GM12801 (cell line): ENCODE data around the gene ATF5.

Experiments used
- TF ChIP-seq, protein P1 (sequence below): IDR thresholded peaks from one replicate; pipeline ENCODE4 v1.5.1; 2011; ENCODE audit warnings: control low read depth; ENCODE audit not compliant: insufficient read length; ENCODE audit errors: extremely low read depth

The ATF5 gene

DNA sequence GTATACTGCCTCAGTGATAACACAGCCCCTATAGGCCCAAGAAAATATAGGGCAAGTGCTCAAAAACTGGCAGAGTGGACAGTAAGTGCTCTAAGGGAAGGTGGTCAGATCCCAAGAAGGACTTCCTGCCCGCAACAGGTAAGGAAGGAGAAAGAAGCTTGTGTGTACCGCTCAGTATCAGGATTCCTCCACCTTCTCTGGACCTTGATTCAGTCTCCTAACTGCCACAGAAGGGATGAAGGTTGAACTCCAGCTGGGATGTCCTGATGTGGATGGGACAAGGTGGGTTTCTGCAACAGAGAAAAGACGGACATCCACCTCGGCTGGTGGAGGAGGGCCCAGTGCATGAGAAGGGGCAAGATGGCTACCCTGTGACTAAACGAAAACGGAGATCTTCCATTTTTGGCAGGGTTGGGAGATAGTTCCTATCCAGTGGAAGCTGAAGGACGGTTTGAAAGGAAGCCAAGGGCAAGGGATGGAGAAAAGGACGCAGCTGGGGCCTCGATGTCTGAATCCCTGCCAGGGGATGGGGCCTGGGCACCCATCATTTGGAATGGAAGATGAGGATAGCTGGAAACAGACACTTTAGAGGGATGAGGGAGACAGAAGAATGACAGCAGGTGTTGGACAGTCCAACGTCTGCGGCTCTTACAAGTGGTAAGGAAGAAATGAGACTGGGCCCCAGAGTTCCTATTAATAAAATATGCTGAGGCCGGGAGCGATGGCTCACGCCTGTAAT lies 1.3 kb upstream of the ATF5 start:
- TF ChIP-seq, protein P1, sequence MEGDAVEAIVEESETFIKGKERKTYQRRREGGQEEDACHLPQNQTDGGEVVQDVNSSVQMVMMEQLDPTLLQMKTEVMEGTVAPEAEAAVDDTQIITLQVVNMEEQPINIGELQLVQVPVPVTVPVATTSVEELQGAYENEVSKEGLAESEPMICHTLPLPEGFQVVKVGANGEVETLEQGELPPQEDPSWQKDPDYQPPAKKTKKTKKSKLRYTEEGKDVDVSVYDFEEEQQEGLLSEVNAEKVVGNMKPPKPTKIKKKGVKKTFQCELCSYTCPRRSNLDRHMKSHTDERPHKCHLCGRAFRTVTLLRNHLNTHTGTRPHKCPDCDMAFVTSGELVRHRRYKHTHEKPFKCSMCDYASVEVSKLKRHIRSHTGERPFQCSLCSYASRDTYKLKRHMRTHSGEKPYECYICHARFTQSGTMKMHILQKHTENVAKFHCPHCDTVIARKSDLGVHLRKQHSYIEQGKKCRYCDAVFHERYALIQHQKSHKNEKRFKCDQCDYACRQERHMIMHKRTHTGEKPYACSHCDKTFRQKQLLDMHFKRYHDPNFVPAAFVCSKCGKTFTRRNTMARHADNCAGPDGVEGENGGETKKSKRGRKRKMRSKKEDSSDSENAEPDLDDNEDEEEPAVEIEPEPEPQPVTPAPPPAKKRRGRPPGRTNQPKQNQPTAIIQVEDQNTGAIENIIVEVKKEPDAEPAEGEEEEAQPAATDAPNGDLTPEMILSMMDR, result no peak

DNA sequence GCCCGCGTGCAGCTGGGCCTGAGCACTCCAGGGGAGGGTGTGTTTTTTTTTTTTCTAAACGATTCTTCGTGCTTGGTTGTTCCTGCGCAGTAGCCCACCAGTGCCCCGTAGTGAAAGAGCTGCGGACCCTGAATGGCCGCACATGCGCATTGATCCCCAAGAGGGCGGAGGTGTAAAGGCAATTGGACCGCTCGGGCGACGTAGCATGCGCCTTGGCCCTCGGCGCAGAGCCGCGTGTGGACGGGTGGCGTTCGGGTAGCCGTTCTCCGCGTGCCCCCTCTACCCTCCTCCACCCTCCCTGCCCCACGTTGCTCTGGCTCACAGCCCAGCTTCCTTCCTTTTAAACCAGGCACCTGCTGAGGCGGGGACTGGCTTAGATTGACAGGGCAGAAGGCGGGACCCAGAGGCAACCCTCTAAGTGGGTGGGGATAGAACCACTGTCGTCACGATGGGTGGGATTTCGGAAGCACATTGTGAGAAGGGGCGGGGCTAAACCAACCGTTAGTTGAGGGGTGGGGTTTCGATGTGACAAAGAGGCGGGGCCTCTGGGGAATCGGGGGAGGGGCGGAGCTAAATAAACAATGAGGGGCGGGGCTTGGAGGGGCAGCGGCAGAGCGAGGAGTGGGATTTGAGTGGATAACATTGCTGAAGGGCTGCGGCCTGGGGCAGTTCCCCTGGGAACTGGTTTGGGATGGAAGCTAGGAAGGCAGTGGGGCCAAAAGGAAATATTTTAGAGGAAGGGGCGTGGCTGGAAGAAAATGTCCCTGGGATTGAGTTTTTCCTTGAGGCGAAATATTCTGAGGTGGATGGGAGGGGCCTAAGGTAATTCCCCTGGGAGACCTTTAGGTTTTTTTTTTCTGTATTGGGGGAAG lies 842 bp downstream of the ATF5 start:
- TF ChIP-seq, protein P1, result no peak

- TF ChIP-seq, protein P1, result no peak
Measured at GRCh38 chr19:49930483-49931011, 1.5 kb downstream of the ATF5 start.

DNA sequence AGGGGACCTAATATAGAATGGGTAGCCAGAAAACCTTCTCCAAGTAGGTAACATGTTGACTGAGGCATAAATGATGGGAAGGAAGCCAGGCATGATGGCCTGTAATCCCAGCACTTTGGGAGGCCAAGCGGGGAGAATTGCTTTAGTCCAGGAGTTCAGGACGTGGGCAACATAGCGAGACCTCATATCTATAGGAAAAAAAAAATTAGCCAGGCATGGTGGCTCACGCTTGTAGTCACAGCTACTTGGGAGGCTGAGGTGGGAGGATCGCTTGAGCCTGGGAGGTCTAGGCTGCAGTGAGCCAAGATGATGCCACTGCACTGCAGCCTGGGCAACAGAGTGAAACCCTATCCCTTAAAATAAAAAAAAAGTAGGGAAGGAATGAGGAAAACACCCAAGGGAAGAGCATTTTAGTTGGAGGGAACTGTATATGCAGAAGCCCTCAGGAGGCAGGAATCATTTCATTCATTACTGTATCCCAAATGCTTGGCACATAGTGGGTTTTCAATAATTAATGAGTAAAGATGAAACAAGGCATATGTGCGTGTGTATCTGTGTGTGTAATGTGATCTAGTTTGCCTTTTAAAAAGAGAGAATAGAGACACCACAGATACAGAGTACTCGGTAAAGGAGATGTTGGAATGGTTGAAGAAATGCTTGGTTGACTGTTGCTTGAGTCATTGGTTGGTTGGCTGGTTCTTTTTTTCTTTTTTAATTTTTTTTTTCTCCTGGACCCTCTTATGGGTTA lies 2.5 kb downstream of the ATF5 start:
- TF ChIP-seq, protein P1, result no peak

DNA sequence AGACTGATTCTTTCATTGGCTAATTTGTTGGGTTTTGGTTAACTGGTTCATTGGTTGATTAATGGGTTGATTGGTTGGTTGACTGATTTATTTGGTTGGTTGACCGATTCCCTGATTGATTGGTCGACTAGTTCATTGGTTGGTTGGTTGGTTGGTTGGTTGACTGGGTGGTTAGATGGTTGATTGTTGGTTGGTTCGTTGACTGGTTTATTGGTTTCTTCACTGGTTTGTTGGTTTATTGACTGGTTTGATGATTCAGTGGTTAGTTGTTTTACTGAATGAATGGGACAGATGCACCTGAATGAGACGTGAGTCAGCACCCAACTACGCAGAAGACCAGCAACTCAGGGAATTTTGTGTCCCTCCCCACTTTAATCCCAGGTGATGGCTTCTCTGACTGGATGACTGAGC lies 3.0 kb downstream of the ATF5 start:
- TF ChIP-seq, protein P1, result no peak

- TF ChIP-seq, protein P1, result no peak
Measured at GRCh38 chr19:49932731-49933131, 3.7 kb downstream of the ATF5 start.

- TF ChIP-seq, protein P1, result no peak
Measured at GRCh38 chr19:49933643-49934042, 4.6 kb downstream of the ATF5 start.
